ENCODE results near the gene BRF1.

The BRF1 gene

DNA sequence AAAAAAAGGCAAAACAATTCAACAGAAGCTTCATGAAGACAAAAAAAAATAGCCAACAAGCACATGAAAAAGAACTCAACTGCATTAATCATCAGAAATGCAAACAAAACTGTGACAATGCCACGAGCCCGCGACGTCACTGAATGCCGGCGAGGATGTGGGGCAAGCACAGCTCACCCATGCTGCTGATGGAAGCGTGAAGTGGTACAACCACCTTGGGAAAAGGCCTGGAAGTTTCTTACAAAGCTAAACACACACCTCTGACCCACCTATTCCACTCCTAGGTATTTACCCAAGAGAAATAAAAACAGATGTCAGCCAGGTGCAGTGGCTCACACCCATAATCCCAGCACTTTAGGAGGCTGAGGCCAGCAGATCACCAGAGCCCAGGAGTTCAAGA lies 42.0 kb downstream of the BRF1 start:
- DNase-seq (ENCODE audit: low read depth): no peak

DNA sequence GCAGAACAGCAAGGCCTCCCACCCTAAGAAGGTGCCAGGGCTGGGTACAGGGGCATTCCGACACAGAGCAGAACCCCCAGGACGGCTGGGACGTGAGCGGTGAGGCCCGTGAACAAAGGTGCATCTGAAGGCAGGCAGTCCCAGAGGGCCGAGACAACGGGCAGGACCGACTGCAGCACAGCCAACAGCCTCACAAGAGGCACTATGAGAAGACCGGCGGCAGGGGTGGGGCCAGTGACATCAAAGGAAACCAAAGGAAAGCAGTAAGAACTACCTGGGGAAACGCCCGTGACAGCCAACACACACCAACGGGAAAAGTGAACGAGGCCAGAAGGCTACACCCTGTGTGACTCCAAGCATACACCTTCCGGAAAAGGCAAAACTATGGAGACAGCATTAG lies 43.3 kb downstream of the BRF1 start:
- DNase-seq (ENCODE audit: low read depth): no peak

DNA sequence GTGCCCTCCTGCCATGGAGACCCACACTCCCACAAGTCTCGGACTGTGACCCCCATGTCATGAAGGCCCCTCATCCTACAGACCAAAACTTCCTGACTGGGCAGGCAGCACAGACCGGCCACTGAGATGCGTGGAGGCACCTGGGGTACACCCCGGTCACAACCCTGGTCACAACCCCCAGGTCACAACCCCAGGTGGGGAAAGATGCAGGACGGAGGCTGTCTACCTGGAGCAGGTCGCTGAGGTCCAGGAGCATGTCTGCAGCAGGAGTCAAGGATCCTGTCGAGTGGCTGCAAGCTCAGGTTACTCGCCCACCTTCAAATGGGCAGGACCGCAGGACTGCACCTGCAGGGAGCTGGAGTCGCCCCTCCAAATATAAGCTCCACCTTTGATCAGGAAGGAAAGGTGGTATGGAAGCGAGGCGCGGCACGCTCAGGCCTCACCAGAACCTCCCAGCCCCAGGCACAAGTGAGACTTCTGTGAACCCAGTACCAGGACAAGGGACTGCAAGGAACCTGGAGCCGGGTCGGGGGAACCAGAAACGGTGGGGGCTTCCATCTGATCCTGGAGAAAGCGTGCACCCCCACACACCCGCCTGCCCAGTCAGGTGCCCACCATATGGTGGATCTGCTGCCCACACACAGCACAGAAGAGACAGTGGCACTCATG lies 44.4 kb downstream of the BRF1 start:
- DNase-seq (ENCODE audit: low read depth): no peak

DNA sequence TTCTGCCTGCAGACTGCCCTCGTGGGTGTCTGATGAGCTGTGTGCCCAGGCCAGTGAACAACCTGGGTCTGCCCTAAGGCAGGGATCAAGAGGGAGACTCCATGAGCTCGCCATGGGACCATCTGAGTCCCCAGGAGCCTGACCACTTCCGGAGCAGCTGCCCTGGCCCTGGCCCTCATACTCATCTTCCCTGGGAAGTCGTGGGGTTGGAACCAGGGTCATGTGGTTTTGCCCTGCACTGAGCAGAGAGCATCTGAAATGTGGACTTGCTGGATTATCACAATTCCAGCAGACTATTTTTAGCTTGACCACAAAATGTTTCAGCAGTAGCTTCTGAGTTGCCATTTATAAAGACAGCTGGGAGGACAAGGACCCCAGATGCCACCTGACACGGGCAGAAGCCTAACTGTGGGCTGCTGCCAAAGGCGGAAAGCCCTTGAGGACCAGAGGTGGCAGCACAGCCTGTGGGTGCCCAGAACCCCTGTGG lies 45.7 kb downstream of the BRF1 start:
- no peak for DNase-seq (ENCODE audit: low read depth)

DNA sequence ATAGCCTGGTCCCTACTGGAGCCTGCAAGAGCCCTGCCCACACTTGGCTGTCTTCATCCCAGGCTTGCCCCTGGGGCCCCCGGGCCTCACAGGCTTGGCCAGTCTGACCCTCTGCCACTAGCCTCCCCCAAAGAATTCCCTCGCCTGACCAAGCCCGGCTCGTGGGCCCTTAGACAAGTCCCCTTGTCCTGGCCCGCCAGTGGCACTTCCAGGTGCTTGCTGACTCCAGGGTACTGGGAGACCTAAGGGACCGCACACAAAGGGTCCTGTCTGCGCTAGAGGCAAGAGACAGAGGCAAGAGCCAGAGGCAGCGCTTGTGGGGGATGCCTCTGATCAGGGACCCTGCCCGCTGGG lies 47.5 kb downstream of the BRF1 start:
- DNase-seq (ENCODE audit: low read depth): no peak

DNA sequence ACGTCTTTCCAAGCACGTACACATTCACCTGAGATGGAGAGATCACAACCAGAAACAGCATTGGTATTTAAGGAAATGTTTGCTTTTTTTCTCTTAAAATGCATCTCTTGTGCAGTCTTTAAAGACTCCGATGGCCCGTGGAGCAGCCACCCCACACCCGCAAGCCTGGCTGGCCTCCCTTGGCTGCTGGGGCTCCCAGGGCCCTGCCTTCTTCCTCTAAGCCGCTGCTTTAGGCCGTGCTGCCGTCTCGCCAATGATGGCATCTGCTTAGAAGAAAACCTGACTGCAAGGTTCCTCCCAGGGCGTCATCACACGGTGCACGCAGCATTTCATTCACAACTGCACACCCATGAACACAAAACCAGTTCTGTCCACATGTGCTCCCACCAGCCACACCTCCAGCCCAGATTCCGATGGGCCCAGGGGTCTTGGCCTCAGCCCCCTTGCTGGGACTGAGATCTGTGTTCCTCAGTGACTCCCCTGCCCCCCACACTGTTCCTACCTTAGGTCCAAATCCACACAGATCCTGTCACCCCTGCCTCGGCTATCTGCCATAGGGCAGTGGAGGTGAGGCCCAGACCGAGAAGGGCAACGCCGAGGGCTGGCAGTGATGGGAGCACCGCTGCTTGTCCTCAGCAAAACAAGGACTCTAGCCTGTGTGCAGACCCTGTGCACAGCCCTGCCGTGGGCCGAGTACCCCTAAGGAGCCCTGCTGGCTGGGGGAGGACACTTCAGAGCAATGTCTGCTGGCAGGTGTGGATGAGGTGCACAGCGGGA lies 48.1 kb downstream of the BRF1 start:
- DNase-seq (ENCODE audit: low read depth): no peak

DNA sequence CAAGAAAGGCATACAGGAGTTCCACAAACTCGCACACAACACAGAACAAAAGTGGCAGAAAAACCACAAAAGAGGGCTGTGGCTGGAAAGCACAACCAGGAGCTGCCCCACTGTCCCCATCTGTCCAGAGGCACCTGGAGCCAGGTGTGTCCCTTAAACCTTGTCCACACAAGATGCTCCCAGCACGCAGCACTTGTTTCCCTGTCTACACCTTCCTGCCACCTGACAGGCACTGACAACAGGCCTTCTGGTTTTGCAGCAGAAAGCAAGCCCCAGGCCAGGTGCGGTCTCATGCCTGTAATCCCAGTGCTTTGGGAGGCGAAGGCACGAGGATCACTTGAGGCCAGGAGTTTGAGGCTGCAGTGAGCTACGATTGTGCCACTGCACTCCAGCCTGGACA lies 48.9 kb downstream of the BRF1 start:
- no peak for DNase-seq (ENCODE audit: low read depth)

DNA sequence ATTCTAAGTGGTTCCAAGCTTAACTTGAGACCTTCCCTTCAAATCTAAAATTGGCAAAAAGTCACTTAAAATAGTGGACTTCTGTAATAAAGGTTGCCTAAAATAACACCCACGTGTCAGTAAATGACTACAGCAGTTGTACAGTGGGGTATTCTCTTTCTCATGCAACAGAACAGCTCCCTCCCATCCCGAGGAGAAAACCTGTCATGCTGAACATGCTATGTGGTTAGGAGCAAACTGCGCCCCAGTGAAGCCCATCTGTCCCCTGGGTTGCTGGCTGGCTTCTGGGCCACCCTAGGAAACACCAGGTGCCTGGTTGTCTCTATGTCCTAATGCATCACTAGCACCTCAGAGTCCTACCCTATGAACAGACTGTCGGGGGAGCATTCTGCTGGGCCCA lies 49.8 kb downstream of the BRF1 start:
- DNase-seq (ENCODE audit: low read depth): no peak

DNA sequence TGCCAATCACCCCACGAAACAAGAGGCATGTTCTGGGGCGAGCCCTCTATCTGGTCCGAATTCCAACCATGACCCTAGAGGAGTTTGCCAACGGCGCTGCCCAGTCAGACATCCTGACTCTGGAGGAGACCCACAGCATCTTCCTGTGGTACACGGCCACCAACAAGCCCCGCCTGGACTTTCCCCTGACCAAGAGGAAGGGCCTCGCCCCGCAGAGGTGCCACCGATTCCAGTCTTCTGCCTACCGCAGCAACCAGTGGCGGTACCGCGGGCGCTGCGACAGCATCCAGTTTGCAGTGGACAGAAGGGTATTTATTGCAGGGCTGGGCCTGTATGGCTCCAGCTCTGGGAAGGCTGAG lies 50.8 kb downstream of the BRF1 start:
- DNase-seq (ENCODE audit: low read depth): no peak

DNA sequence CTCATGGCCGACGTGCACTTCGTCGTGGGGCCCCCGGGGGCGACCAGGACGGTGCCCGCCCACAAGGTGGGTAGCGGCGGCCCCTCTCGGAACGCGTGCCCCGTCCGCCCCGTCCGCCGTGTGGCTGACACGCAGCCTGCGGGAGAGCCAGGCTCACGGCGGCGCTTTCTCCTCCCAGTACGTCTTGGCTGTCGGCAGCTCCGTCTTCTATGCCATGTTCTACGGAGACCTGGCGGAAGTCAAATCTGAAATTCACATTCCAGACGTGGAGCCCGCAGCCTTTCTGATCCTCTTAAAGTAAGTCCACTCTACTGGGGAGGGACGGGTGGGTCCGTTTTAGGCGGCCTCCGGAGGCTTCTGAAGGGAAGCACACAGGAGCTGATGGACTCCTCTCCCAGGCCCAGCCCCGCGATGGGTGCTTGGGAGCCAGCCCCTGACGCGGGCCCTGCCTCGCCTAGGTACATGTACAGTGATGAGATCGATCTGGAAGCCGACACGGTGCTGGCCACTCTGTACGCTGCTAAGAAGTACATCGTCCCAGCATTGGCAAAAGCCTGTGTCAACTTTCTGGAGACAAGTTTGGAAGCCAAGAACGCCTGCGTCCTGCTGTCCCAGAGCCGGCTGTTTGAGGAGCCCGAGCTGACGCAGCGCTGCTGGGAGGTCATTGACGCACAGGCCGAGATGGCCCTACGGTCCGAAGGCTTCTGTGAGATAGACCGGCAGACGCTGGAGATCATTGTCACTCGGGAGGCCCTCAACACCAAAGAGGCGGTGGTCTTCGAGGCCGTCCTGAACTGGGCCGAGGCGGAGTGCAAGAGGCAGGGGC lies 51.4 kb downstream of the BRF1 start:
- no peak for DNase-seq (ENCODE audit: low read depth)

DNA sequence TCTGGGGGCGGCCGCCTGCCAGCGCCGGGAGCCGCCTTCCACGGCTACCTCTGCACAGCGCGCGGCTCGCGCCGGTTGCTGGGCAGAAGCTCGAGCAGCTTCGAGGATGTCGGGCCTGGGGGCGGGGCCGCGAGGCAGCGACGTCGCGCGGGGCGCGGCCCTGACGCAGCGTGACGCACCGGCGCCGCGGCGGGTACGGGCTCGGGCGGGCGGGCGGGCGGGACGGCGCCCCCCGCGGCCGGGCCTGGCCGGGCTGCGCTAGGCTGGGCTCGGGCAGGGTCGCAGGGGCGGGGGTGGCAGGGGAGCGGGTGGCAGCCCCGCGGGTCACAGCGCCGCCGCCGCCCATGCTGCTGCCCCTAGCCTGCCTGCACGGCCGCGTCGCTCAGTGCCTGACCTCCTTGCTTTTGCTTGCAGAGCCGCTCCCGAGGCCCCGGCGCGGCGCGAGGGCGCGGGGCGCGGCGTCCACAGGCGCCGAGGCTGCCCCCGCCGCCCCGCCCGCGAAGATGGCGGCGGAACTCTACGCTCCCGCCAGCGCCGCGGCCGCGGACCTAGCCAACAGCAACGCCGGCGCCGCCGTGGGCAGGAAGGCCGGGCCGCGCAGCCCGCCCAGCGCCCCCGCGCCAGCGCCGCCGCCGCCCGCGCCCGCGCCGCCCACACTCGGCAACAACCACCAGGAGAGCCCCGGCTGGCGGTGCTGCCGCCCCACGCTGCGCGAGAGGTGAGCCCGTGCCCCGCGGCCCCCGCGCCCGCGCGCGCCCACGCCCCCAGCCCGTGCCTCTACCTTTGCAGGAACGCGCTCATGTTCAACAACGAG lies 52.2 kb downstream of the BRF1 start, which contains the start of gene BTBD6:
BTBD6 (plus strand) TSS at position 166 of the 814 bp plus-strand sequence; CDS start at position 345, 179 bp downstream.
- peak; percentile 51 for DNase-seq (ENCODE audit: low read depth)

DNA sequence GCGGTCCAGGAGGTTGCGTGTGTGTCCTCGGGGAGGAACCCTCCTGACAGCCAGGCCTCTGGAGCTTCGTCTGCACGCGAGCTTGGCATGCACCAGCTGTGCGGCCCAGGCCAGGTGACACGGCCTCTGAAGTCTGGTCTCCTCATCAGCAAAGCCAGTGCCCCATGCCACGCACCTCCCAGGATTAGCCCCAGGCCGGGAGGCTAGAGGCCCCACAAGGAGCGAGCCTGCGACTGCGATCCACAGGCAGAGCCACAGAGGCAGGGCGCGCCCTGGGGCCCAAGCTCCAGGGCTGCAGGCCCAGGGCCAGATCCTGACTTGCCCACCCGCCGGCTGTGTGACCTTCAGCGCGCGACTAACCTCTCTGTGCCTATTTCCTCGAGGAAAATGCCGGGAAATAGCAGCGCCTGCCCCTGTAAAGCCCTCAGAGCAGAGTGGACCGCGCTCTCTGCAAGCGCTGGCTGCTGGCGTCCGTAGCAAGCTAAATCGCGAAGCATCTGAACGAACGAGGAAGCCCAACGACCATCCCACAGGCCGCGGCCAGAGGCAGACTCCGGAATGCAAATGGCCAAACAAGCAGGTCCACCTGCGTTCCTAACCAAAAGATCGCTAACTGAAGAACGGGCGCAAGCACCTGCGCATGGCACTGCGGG lies 53.0 kb downstream of the BRF1 start:
- DNase-seq (ENCODE audit: low read depth): no peak

DNA sequence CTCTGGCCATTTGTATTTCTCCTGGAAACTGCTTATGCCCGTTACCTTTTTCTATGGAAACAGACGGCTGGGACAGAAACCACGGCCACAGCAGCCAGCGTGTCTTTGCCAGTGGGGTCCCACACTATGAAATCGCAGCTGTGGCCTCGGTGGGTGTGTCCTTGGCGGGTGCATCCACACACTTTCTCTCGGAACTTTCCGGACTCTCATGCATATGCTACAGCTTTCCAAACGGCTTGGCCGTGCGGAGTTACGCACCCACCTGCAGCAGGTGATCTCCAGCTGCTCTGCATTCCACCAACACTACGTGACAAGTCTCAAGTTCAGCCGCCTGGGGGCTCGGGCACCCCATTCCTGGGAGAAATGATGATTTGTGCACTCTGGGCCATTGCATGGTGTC lies 53.8 kb downstream of the BRF1 start:
- no peak for DNase-seq (ENCODE audit: low read depth)

DNA sequence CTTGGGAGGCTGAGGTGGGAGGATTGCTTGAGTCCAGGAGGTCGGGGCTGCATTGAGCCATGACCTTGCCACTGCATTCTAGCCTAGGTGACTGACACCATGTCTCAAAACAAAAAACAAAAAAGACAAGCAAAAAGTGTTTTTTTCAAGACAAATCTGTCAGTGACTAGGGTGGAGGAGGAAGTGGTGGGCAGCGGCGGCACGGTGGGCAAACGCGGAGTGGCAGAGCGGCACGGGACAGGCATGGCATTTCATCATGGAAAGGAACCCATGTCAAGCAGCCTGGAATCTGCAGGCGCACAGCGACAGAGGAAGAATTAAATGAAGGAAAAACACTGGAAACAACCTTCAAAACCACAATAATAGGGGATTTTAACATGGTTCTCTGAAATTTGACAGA lies 56.5 kb downstream of the BRF1 start:
- no peak for DNase-seq (ENCODE audit: low read depth)

DNA sequence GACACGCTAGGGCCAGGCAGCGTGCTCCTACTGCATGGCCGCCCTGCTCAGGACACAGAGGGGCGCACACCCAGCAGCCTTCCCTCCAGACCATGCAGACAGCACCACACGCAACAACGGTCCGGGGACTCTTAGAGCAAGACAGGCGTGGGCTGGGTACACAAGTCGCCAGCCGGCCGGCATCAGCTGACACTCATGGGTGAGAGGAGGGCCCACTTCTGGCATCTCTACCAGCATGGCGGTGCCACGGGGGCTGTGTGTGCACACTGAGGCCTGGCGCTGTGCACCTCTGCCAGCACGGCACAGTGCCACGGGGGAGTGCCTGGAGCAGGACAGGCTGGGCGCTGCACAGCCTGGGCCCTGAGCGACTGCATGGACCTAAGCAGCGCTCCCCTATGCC lies 59.2 kb downstream of the BRF1 start:
- DNase-seq (ENCODE audit: low read depth): no peak

DNA sequence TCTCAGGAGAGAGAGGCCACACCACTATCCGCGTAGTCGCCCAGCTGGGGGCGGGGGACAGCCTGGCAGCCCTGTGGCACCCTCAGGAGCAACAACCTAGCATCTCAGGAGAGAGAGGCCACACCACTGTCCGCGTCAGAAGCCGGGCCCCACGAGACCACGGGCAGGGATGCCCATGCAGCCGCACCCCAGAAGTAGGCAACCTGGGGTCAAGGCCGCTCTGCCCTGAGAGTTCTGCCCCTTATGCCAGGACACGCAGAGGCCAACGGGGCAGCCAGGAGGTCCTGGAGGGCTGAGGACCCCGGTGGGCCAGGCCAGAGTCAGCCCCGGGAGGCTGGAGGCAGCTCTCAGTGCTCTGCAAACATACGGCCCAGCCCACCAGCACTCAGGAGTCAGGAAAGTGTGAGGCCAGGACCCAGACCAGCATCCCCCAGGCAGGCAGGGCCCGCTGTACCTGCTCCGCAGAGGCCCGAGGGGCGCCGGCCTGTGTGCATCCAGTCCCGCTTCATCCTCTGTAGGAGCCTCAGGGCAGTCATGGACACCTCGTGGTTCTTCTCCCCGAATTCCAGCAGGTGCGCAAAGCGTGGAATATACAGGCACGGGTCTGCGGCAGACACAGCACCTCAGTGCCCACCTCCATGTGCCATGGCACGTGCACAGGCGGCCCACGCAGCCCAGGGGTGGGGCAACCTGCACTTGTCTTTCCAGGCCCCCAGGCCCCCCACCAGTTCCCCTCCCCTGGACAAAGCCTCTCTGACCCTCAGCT lies 59.8 kb downstream of the BRF1 start:
- no peak for DNase-seq (ENCODE audit: low read depth)

DNA sequence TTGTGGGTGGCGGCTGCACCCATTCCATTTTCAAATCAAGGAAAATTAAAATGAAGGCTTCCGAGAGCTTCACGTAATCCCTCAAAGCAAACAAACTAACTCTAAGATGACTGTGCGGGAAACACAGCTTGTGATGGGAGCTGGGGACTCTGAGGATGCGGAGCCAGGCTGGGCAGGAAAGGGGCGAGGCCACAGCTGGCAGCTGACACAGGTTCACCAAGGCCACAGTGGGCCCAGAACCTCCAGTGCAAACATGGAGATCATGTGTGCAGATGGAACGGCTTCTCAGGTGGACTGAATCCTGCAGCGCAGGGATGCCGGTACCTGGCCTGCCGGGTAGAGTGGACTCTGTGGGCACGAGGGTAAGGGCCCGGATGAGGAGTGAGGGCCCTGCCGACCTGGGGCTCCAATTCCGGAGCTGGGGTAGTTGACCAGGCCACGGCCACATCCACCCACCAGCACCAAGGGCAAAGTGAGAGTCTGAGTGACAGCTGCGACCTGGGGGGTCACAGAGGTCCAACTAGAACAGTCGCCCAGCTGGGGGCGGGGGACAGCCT lies 71.6 kb downstream of the BRF1 start:
- DNase-seq (ENCODE audit: low read depth): no peak

DNA sequence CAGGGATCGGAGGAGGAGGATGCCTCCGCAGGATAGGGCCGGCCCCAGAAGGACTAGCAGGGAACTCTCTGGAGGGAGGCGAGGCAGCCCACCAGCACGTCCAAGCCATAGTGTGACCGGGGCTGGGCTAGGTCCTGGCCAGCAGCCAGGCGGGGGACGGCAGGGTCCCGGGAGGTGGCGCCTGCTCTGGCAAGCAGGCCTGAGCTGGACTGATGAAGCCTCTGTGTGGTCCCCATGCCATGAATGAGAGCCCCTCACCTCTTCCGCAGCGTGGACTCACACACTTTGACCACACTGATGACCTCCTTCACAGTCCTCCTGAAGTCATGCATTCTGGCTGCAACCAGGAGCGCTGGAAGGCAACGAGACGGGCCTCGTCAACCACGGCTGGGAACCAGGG lies 72.2 kb downstream of the BRF1 start:
- DNase-seq (ENCODE audit: low read depth): no peak

DNA sequence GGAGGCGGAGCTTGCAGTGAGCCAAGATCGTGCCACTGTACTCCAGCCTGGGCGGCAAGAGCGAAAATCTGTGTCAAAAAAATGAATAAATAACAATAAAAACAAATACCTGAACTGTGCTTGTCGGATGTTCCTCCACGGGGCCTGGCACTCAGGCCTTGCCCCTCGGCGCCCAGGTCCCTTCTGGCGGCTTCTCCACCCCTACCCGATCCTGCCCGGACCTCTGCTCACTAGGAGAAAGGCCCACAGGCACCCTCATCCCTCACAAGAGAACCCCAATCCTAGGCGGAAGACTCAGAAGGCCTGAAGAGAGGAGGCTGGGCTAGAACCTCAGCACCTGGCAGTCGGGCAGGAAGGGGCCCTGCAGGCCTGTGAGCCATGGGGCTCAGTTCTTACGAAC lies 73.5 kb downstream of the BRF1 start:
- no peak for DNase-seq (ENCODE audit: low read depth)

DNA sequence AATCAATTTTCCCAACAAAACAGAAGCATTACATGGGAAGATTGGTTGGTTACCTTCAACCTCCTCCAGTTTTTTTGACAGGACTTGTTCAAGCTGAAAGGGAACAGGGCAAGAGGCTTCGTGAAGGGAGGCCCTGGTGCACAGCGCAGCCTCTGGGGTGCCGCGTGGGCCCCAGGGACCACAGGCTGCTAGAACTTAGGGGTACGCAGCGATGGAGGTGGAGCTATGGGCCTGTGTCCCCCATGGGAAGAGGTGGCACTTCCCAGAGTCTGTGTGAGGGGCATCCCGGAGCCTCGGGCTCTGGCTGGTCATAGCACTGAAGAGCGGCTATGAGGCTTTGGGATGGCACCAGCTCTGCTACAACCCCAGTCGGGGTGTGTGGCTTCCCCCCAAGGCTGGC lies 74.6 kb downstream of the BRF1 start:
- no peak for DNase-seq (ENCODE audit: low read depth)

Measured in GM04504 (cell line).